ENCODE measurements around the gene LAMA4.
A peak's percentile ranks its signal among the peaks of the same experiment; 100 is the strongest.

LAMA4 gene

GRCh38 chr6:112234601-112235000 is 19.8 kb downstream of the LAMA4 start:
- DNase-seq = no peak

GRCh38 chr6:112233847-112234246 is 20.5 kb downstream of the LAMA4 start:
- no peak for DNase-seq

GRCh38 chr6:112232845-112233256 is 21.5 kb downstream of the LAMA4 start:
- DNase-seq = peak; percentile 60

- DNase-seq = peak; percentile 90
These were observed 22.7 kb downstream of the LAMA4 start for GRCh38 chr6:112231594-112232060.

GRCh38 chr6:112231164-112231563 is 23.2 kb downstream of the LAMA4 start:
- no peak for DNase-seq

- DNase-seq = no peak
These were observed 25.7 kb downstream of the LAMA4 start for GRCh38 chr6:112228480-112229332.

GRCh38 chr6:112227992-112228391 is 26.4 kb downstream of the LAMA4 start:
- no peak for DNase-seq

GRCh38 chr6:112227411-112227810 is 27.0 kb downstream of the LAMA4 start:
- no peak for DNase-seq

GRCh38 chr6:112225691-112226090 is 28.7 kb downstream of the LAMA4 start:
- no peak for DNase-seq

GRCh38 chr6:112224088-112224487 is 30.3 kb downstream of the LAMA4 start:
- DNase-seq = peak; percentile 23

GRCh38 chr6:112223070-112223861 is 31.1 kb downstream of the LAMA4 start:
- no peak for DNase-seq

- DNase-seq = no peak
These were observed 32.1 kb downstream of the LAMA4 start for GRCh38 chr6:112221981-112222852.

- DNase-seq = no peak
These were observed 32.8 kb downstream of the LAMA4 start for GRCh38 chr6:112221561-112221960.

GRCh38 chr6:112218563-112218962 is 35.8 kb downstream of the LAMA4 start:
- DNase-seq = no peak

GRCh38 chr6:112216662-112217551 is 37.5 kb downstream of the LAMA4 start:
- DNase-seq = peak; percentile 22

GRCh38 chr6:112215488-112216284 is 38.7 kb downstream of the LAMA4 start:
- DNase-seq = no peak

GRCh38 chr6:112214739-112215269 is 39.6 kb downstream of the LAMA4 start:
- peak; percentile 96 for DNase-seq

GRCh38 chr6:112210852-112211251 is 43.5 kb downstream of the LAMA4 start:
- DNase-seq = no peak

GRCh38 chr6:112209131-112209530 is 45.2 kb downstream of the LAMA4 start:
- DNase-seq = no peak

- DNase-seq = no peak
These were observed 46.6 kb downstream of the LAMA4 start for GRCh38 chr6:112207776-112208175.

- DNase-seq = no peak
These were observed 47.2 kb downstream of the LAMA4 start for GRCh38 chr6:112207131-112207530.
